GM12864 (cell line): ENCODE results near the gene TRIM45.

ENCODE experiments used
- DNase-seq: peaks from one replicate; pipeline ENCODE4 v3.0.0-alpha.2; 2011; ENCODE audit warnings: low read depth
- H3K4me3 ChIP-seq: 2 replicates; pipeline ENCODE4 v1.5.1; 2011; ENCODE audit warnings: mild to moderate bottlenecking, low read depth, low read length, control low read depth
- CTCF ChIP-seq: IDR thresholded peaks from 2 replicates; pipeline ENCODE4 v1.5.1; 2011; ENCODE audit warnings: low read depth, mild to moderate bottlenecking, moderate library complexity, low read length, control low read depth, inconsistent platforms; ENCODE audit errors: missing control alignments

The TRIM45 gene

GRCh38 chr1:117077267-117077666 lies 44.3 kb downstream of the TRIM45 start:
- DNase-seq = no peak
- no peak for TF ChIP-seq CTCF

GRCh38 chr1:117076648-117077047 lies 44.9 kb downstream of the TRIM45 start:
- H3K4me3 ChIP-seq = no peak overlapping the region
- no peak for TF ChIP-seq CTCF
- no peak for DNase-seq

More at GRCh38 chr1:117077267-117077666, 44.3 kb downstream of the TRIM45 start:
- H3K4me3 ChIP-seq = no peak overlapping the region

- no peak for DNase-seq
- H3K4me3 ChIP-seq = no peak overlapping the region
- no peak for TF ChIP-seq CTCF
Measured at GRCh38 chr1:117070124-117070523, 51.4 kb downstream of the TRIM45 start.

GRCh38 chr1:117069220-117069844 lies 52.2 kb downstream of the TRIM45 start:
- DNase-seq = no peak
- no peak for TF ChIP-seq CTCF
- H3K4me3 ChIP-seq = no peak overlapping the region

- no peak for DNase-seq
- H3K4me3 ChIP-seq = no peak overlapping the region
- TF ChIP-seq CTCF = no peak
Measured at GRCh38 chr1:117068580-117068979, 53.0 kb downstream of the TRIM45 start.

- H3K4me3 ChIP-seq = no peak overlapping the region
- no peak for DNase-seq
Measured at GRCh38 chr1:117067533-117068370, 53.8 kb downstream of the TRIM45 start.

More at GRCh38 chr1:117067533-117068370, 53.8 kb downstream of the TRIM45 start:
- TF ChIP-seq CTCF = peak; percentile 66
